ENCODE results near the gene ABHD17B.

DNA sequence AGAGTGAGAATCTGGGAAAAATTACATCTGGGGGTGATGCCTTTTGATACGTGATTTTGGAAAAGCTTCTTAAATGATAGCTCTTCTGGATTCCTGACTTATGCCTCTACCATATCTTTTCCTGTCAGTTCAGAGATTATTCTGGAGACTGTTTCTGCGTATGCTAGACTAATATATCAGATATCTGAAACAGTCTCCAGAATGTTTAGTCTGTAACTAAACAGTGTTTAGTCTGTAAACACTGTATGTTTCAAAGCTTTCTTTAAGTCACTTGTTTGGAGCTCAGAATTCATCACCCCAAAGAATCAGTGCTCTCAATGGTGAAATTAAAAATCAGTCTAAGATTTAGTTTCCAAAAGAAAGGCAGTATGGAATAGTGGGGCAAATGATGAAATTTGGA lies 20.2 kb upstream of the ABHD17B start:
- TF ChIP-seq, protein P1, sequence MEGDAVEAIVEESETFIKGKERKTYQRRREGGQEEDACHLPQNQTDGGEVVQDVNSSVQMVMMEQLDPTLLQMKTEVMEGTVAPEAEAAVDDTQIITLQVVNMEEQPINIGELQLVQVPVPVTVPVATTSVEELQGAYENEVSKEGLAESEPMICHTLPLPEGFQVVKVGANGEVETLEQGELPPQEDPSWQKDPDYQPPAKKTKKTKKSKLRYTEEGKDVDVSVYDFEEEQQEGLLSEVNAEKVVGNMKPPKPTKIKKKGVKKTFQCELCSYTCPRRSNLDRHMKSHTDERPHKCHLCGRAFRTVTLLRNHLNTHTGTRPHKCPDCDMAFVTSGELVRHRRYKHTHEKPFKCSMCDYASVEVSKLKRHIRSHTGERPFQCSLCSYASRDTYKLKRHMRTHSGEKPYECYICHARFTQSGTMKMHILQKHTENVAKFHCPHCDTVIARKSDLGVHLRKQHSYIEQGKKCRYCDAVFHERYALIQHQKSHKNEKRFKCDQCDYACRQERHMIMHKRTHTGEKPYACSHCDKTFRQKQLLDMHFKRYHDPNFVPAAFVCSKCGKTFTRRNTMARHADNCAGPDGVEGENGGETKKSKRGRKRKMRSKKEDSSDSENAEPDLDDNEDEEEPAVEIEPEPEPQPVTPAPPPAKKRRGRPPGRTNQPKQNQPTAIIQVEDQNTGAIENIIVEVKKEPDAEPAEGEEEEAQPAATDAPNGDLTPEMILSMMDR (conservative IDR thresholded peaks at IDR 0.05; ENCODE audit: low read length) = no peak
- no peak for TF ChIP-seq EZH2phosphoT487 (IDR thresholded peaks at IDR 0.05; ENCODE audit: borderline replicate concordance)
